Measurements from ENCODE around the gene CA11. TPM values are rescaled to one million over a fixed set of nuclear protein-coding genes. Genes with fewer than 3 reads are reported as not detected.
"Not testable (repeated sequence)": the region's sequence is repeated elsewhere in the genome, so short reads cannot be mapped to it uniquely, and the experiment has no call there.

CA11 gene
- total RNA-seq, 4 donors from 2014 or later: 7.3 to 37.5 (median 10.3) TPM

- 55 to 61% methylated on average over 7 of the region's 7 CpGs for WGBS, 2 donors
- H3K4me3 ChIP-seq (ENCODE audit: low read depth, poor library complexity, severe bottlenecking): no peak overlapping the region
- intact Hi-C loops (cut with DNase I; ENCODE audit: low total_unique reads): no loop called here
- no peak for DNase-seq (ENCODE audit: low spot score in 2 of 2)
- no peak for TF ChIP-seq CTCF (IDR thresholded peaks at IDR 0.05)
- no peak for TF ChIP-seq POLR2A (IDR thresholded peaks at IDR 0.05)
Measured at GRCh38 chr19:48681127-48681470, 35.1 kb upstream of the CA11 start.

- no peak for DNase-seq (ENCODE audit: low spot score in 2 of 2)
- TF ChIP-seq CTCF (IDR thresholded peaks at IDR 0.05): no peak
- no peak for TF ChIP-seq POLR2A (IDR thresholded peaks at IDR 0.05)
- 91 to 92% methylated on average over 33 to 45 of the region's 45 CpGs for WGBS, 2 donors
- no peak overlapping the region for H3K4me3 ChIP-seq (ENCODE audit: low read depth, poor library complexity, severe bottlenecking)
- intact Hi-C loops (cut with DNase I; ENCODE audit: low total_unique reads): no loop called here
Measured at GRCh38 chr19:48680436-48681126, 34.6 kb upstream of the CA11 start.

- intact Hi-C loops (cut with DNase I; ENCODE audit: low total_unique reads); DNase-seq (ENCODE audit: low spot score in 2 of 2); H3K4me3 ChIP-seq (ENCODE audit: low read depth, poor library complexity, severe bottlenecking): not testable (repeated sequence)
- WGBS, 2 donors: 94% methylated on average over 19 of the region's 19 CpGs
Measured at GRCh38 chr19:48680006-48680405, 34.0 kb upstream of the CA11 start.

GRCh38 chr19:48678201-48678600 lies 32.2 kb upstream of the CA11 start:
- no peak overlapping the region for H3K4me3 ChIP-seq (ENCODE audit: low read depth, poor library complexity, severe bottlenecking)
- no peak for TF ChIP-seq POLR2A (IDR thresholded peaks at IDR 0.05)
- no peak for TF ChIP-seq CTCF (IDR thresholded peaks at IDR 0.05)
- DNase-seq (ENCODE audit: low spot score in 2 of 2): no peak
- WGBS, 2 donors: 54 to 57% methylated on average over 4 of the region's 4 CpGs
- intact Hi-C loops (cut with DNase I; ENCODE audit: low total_unique reads): no loop called here

GRCh38 chr19:48676887-48677286 lies 30.9 kb upstream of the CA11 start:
- intact Hi-C loops (cut with DNase I; ENCODE audit: low total_unique reads): no loop called here
- TF ChIP-seq CTCF (IDR thresholded peaks at IDR 0.05): no peak
- TF ChIP-seq POLR2A (IDR thresholded peaks at IDR 0.05): no peak
- H3K4me3 ChIP-seq (ENCODE audit: low read depth, poor library complexity, severe bottlenecking): no peak overlapping the region
- WGBS, 2 donors: 80 to 86% methylated on average over 13 of the region's 13 CpGs
- no peak for DNase-seq (ENCODE audit: low spot score in 2 of 2)

GRCh38 chr19:48676487-48676886 lies 30.5 kb upstream of the CA11 start:
- intact Hi-C loops (cut with DNase I; ENCODE audit: low total_unique reads): no loop called here
- WGBS, 2 donors: 85 to 89% methylated on average over 17 of the region's 17 CpGs
- no peak for DNase-seq (ENCODE audit: low spot score in 2 of 2)
- no peak overlapping the region for H3K4me3 ChIP-seq (ENCODE audit: low read depth, poor library complexity, severe bottlenecking)
- TF ChIP-seq CTCF (IDR thresholded peaks at IDR 0.05) (no peak), POLR2A (IDR thresholded peaks at IDR 0.05) (no peak)

All from lower leg skin (tissue), 4 donors.